GM12891 (cell line): ENCODE measurements around the gene EFHD1.

Experiments
- POLR2A ChIP-seq: IDR thresholded peaks from 2 replicates; pipeline ENCODE4 v1.6.1; 2011; ENCODE audit warnings: low read depth, low read length, control low read depth
- POLR2AphosphoS5 ChIP-seq: IDR thresholded peaks from 2 replicates; pipeline ENCODE4 v1.6.1; 2011; ENCODE audit warnings: low read depth, low read length, control low read depth

- TF ChIP-seq POLR2A (no peak), POLR2AphosphoS5 (no peak)
These were observed 44.5 kb upstream of the EFHD1 start for GRCh38 chr2:232588680-232589585.
